Bronchial epithelial cell (primary cell): ENCODE results near the gene TUBB4B. TPM values are rescaled to one million over a fixed set of nuclear protein-coding genes. Genes with fewer than 3 reads are reported as not detected.
"Not testable (repeated sequence)": the region's sequence is repeated elsewhere in the genome, so short reads cannot be mapped to it uniquely, and the experiment has no call there.

ENCODE experiments used
- DNase-seq: peaks from one replicate; pipeline ENCODE4 v3.0.0-alpha.2; 2010; ENCODE audit warnings: low read depth
- FAIRE-seq: peaks from 2 replicates; lab custom pipeline; 2011; peaks lifted over from hg19 to GRCh38; lab: Jason Lieb, UNC
- H3K27me3 ChIP-seq: 2 replicates; pipeline ENCODE4 v1.5.1; 2011; ENCODE audit warnings: low read length; ENCODE audit not compliant: control insufficient read depth, insufficient read depth
- H3K36me3 ChIP-seq: 2 replicates; pipeline ENCODE4 v1.5.1; 2011; ENCODE audit warnings: low read length; ENCODE audit not compliant: control insufficient read depth, insufficient read depth
- H3K4me3 ChIP-seq: 2 replicates; pipeline ENCODE4 v1.5.1; 2011; ENCODE audit warnings: mild to moderate bottlenecking, low read depth, low read length, control low read depth
- CTCF ChIP-seq: IDR thresholded peaks from 2 replicates; pipeline ENCODE4 v1.5.1; 2011; ENCODE audit warnings: mild to moderate bottlenecking, moderate library complexity, low read length, control low read depth, inconsistent platforms; ENCODE audit not compliant: insufficient read depth, severe bottlenecking
- total RNA-seq: library from RNA; depleted of rRNA; stranded (reverse); fragments of >200 nt; gene quantifications from 2 replicates; pipeline ENCODE4 v1.2.1, GENCODE V29; 2014

TUBB4B gene
- total RNA-seq, 1 donor from 2014 or later = 82.7 TPM

- FAIRE-seq = peak; percentile 28
- no peaks in the 10 kb centered on the region for H3K27me3 ChIP-seq
- no peak for TF ChIP-seq CTCF
- DNase-seq = no peak
- H3K36me3 ChIP-seq = peaks cover 16% of the 10 kb centered on the region
- peak overlapping the region; percentile 90 for H3K4me3 ChIP-seq
Observed at GRCh38 chr9:137242269-137243203, 1.4 kb downstream of the TUBB4B start.

GRCh38 chr9:137243266-137243625 lies 2.2 kb downstream of the TUBB4B start:
- H3K36me3 ChIP-seq = peaks cover 16% of the 10 kb centered on the region
- FAIRE-seq = peak; percentile 83
- DNase-seq, H3K4me3 ChIP-seq, H3K27me3 ChIP-seq: not testable (repeated sequence)

- FAIRE-seq (peak; percentile 90), DNase-seq (peak; percentile 29)
- no peak for TF ChIP-seq CTCF
- Histone ChIP-seq H3K36me3 (peaks cover 16% of the 10 kb centered on the region), H3K27me3 (no peaks in the 10 kb centered on the region), H3K4me3 (no peak overlapping the region)
Observed at GRCh38 chr9:137243626-137244485, 2.8 kb downstream of the TUBB4B start.

GRCh38 chr9:137244486-137245449 lies 3.7 kb downstream of the TUBB4B start:
- no peaks in the 10 kb centered on the region for H3K27me3 ChIP-seq
- FAIRE-seq = peak; percentile 50
- H3K4me3 ChIP-seq = no peak overlapping the region
- peak; percentile 38 for DNase-seq
- peak; percentile 13 for TF ChIP-seq CTCF
- peaks cover 16% of the 10 kb centered on the region for H3K36me3 ChIP-seq

- DNase-seq = no peak
- Histone ChIP-seq H3K27me3 (no peaks in the 10 kb centered on the region), H3K4me3 (no peak overlapping the region), H3K36me3 (peaks cover 16% of the 10 kb centered on the region)
- FAIRE-seq = no peak
- TF ChIP-seq CTCF = no peak
Observed at GRCh38 chr9:137245450-137246421, 4.6 kb downstream of the TUBB4B start.
